ENCODE measurements around the gene MAP1LC3B.

MAP1LC3B gene

DNA sequence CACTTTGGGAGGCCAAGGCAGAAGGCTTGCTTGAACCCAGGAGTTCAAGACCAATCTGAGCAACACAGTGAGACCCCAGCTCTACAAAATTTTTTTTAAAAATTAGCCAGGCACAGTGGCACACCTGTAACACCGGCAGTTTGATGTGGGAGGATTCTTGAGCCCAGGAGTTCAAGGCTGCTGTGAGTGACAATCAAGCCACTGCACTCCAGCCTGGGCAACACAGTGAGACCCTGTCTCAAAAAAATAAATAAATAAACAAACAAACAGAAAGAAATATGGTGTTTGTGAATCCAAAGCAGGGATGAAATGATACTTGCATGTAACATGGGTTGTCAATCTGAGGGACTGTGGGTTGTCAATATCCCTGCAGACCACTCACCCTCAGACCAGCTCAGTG lies 25.2 kb upstream of the MAP1LC3B start:
- Histone ChIP-seq H3K4me2 (ENCODE audit: low read length) (no peak overlapping the region), H3F3A (ENCODE audit: insufficient read depth, low read length) (no peaks in the 10 kb centered on the region), H3K9me2 (ENCODE audit: low read depth, low read length) (no peaks in the 10 kb centered on the region), H3K27ac (ENCODE audit: low read depth, low read length, poor library complexity, severe bottlenecking) (no peak overlapping the region), H2AFZ (ENCODE audit: low read length) (no peak overlapping the region), H3K4me1 (ENCODE audit: insufficient read depth, low read length, severe bottlenecking) (peaks cover 10% of the 10 kb centered on the region), H3K36me3 (ENCODE audit: insufficient read depth, low read length) (peaks cover 1% of the 10 kb centered on the region), H4K20me1 (ENCODE audit: insufficient read depth, low read length) (no peaks in the 10 kb centered on the region), H3K4me3 (ENCODE audit: low read depth, low read length, poor library complexity, severe bottlenecking) (no peak overlapping the region), H3K27me3 (ENCODE audit: insufficient read depth, low read length) (no peaks in the 10 kb centered on the region), H3K9me3 (ENCODE audit: low read length) (no peaks in the 10 kb centered on the region), H3K79me2 (ENCODE audit: insufficient read depth, low read length) (peaks cover 20% of the 10 kb centered on the region; the same call in 1 of the 2 replicates), H3K9ac (ENCODE audit: low read length) (no peak overlapping the region)
- TF ChIP-seq CTCF (IDR thresholded peaks at IDR 0.05; ENCODE audit: low read length) (no peak), EZH2 (IDR thresholded peaks at IDR 0.05; ENCODE audit: borderline replicate concordance, low read length) (no peak)

DNA sequence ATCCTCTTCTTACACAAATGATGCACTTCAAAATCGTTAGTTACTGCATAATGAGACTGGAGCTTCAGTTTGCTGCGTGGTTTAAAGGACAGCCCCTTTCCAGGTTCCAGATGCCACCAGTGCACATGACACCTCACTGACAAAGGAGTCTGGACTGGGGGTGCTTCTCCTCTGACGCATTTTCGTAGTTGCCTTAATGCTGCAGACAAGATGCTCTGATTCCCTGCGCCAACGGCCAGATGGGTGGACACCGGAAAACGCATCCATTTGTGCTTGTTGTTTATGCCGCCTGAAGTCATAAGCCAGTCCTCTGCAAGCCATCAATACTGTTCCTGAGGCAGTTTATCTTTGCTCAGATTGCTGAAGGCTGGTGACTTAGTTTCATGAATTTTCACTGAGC lies 24.6 kb upstream of the MAP1LC3B start:
- Histone ChIP-seq H3K36me3 (ENCODE audit: insufficient read depth, low read length) (no peaks in the 10 kb centered on the region; the same call in 1 of the 2 replicates), H3K4me3 (ENCODE audit: low read depth, low read length, poor library complexity, severe bottlenecking) (no peak overlapping the region), H3K9me2 (ENCODE audit: low read depth, low read length) (no peaks in the 10 kb centered on the region), H4K20me1 (ENCODE audit: insufficient read depth, low read length) (no peaks in the 10 kb centered on the region), H3K4me2 (ENCODE audit: low read length) (no peak overlapping the region), H3K9me3 (ENCODE audit: low read length) (no peaks in the 10 kb centered on the region), H2AFZ (ENCODE audit: low read length) (no peak overlapping the region), H3F3A (ENCODE audit: insufficient read depth, low read length) (no peaks in the 10 kb centered on the region), H3K4me1 (ENCODE audit: insufficient read depth, low read length, severe bottlenecking) (peaks cover 10% of the 10 kb centered on the region), H3K79me2 (ENCODE audit: insufficient read depth, low read length) (peaks cover 20% of the 10 kb centered on the region; the same call in 1 of the 2 replicates), H3K27me3 (ENCODE audit: insufficient read depth, low read length) (no peaks in the 10 kb centered on the region), H3K9ac (ENCODE audit: low read length) (no peak overlapping the region), H3K27ac (ENCODE audit: low read depth, low read length, poor library complexity, severe bottlenecking) (no peak overlapping the region)
- TF ChIP-seq EZH2 (IDR thresholded peaks at IDR 0.05; ENCODE audit: borderline replicate concordance, low read length) (no peak), CTCF (IDR thresholded peaks at IDR 0.05; ENCODE audit: low read length) (no peak)

DNA sequence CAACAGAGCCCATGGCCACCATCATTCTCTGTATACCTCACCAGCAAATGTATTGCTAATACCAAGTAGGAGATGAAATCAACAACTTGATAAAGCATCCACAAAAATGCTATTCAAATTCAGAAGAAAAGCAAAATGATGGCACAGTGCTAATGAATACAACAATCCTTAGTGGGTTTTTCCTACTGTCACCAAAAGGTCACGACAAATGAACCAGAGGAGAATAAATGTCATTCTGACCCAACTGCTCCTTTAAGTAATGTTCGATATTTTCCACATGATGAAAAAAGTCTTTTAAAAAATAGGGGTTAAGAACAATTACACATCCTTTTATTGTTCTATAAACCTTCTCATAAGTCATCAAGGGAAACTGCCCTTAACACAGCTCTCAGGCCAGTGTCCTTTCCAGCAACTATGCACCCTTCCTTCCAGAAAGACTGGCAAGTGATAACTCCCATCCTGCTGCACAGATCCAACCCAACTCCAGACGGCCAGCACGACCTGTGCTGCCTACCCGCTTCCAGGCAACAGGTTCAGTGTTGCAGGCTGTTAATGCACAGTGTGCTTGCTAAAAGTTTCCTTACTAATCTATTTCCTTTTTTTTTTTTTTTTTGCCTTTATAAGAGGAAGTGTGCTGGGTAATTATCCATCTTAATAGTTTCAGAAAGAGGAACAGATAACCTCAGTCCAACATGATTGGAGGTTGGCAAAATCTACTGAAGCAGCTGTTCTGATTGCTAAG lies 23.9 kb upstream of the MAP1LC3B start:
- Histone ChIP-seq H3K27me3 (ENCODE audit: insufficient read depth, low read length) (no peaks in the 10 kb centered on the region), H2AFZ (ENCODE audit: low read length) (no peak overlapping the region), H3K9ac (ENCODE audit: low read length) (no peak overlapping the region), H3K4me3 (ENCODE audit: low read depth, low read length, poor library complexity, severe bottlenecking) (no peak overlapping the region), H3K4me2 (ENCODE audit: low read length) (no peak overlapping the region), H4K20me1 (ENCODE audit: insufficient read depth, low read length) (no peaks in the 10 kb centered on the region), H3K9me2 (ENCODE audit: low read depth, low read length) (no peaks in the 10 kb centered on the region), H3K79me2 (ENCODE audit: insufficient read depth, low read length) (peaks cover 20% of the 10 kb centered on the region; the same call in 1 of the 2 replicates), H3K9me3 (ENCODE audit: low read length) (no peaks in the 10 kb centered on the region), H3K4me1 (ENCODE audit: insufficient read depth, low read length, severe bottlenecking) (peaks cover 10% of the 10 kb centered on the region), H3F3A (ENCODE audit: insufficient read depth, low read length) (no peaks in the 10 kb centered on the region), H3K36me3 (ENCODE audit: insufficient read depth, low read length) (no peaks in the 10 kb centered on the region; the same call in 1 of the 2 replicates), H3K27ac (ENCODE audit: low read depth, low read length, poor library complexity, severe bottlenecking) (no peak overlapping the region)
- TF ChIP-seq CTCF (IDR thresholded peaks at IDR 0.05; ENCODE audit: low read length): no peak
- TF ChIP-seq EZH2 (IDR thresholded peaks at IDR 0.05; ENCODE audit: borderline replicate concordance, low read length): no peak

All from OCI-LY1 (cell line).